ENCODE results near the gene AQP10. TPM values are rescaled to one million over a fixed set of nuclear protein-coding genes. Genes with fewer than 3 reads are reported as not detected.
A peak's percentile ranks its signal among the peaks of the same experiment; 100 is the strongest.
"Not testable (repeated sequence)": the region's sequence is repeated elsewhere in the genome, so short reads cannot be mapped to it uniquely, and the experiment has no call there.

Gene AQP10, protein sequence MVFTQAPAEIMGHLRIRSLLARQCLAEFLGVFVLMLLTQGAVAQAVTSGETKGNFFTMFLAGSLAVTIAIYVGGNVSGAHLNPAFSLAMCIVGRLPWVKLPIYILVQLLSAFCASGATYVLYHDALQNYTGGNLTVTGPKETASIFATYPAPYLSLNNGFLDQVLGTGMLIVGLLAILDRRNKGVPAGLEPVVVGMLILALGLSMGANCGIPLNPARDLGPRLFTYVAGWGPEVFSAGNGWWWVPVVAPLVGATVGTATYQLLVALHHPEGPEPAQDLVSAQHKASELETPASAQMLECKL
- not detected for total RNA-seq

DNA sequence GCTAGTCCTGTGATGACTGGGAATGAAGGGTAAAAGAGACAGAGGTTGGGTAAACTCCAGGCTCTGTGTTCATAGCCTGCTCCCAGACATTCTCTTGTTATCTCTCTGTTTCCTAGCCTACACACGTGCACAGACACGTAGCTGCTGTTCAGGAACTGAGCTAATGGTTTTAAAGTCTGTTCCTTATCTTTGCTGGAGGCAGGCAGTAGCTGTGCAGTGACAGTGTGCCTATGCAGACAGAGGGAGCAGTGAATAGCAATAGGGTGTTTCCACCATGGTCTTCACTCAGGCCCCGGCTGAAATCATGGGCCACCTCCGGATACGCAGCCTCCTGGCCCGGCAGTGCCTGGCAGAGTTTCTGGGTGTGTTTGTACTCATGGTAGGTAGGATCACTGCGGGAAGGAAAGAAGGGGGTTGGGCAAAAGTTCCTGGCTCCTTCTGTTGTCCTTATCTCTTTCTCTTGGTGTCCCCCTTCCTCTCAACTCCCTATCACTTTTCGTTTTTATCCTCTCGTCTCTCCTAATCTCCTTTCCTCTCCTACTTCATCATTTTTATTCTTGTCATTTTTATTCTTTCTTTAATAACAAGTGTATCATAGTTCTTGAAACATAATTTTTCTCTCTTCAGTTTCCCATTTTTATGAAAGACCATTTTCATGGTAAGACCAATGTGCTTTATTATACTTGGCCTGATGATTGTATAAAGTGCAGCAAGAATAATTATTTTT is at the start of gene AQP10:
Gene AQP10, plus strand, starts transcription at position 212 of the 727 bp plus-strand sequence. Its CDS starts 63 bp downstream, at position 275.
- no peaks in the 10 kb centered on the region for H3K36me3 ChIP-seq
- no peak for DNase-seq (ENCODE audit: low spot score in 2 of 2)
- TF ChIP-seq, protein P1, sequence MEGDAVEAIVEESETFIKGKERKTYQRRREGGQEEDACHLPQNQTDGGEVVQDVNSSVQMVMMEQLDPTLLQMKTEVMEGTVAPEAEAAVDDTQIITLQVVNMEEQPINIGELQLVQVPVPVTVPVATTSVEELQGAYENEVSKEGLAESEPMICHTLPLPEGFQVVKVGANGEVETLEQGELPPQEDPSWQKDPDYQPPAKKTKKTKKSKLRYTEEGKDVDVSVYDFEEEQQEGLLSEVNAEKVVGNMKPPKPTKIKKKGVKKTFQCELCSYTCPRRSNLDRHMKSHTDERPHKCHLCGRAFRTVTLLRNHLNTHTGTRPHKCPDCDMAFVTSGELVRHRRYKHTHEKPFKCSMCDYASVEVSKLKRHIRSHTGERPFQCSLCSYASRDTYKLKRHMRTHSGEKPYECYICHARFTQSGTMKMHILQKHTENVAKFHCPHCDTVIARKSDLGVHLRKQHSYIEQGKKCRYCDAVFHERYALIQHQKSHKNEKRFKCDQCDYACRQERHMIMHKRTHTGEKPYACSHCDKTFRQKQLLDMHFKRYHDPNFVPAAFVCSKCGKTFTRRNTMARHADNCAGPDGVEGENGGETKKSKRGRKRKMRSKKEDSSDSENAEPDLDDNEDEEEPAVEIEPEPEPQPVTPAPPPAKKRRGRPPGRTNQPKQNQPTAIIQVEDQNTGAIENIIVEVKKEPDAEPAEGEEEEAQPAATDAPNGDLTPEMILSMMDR (IDR thresholded peaks at IDR 0.05) = no peak
- H3K9me3 ChIP-seq = no peaks in the 10 kb centered on the region
- H3K4me3 ChIP-seq = no peak within 1 kb of the TSS
- no peaks in the 10 kb centered on the region for H3K27me3 ChIP-seq
- H3K27ac ChIP-seq = no peak within 1 kb of the TSS
- no peaks in the 10 kb centered on the region for H3K4me1 ChIP-seq
- intact Hi-C loops (cut with DNase I) = no loop called here

DNA sequence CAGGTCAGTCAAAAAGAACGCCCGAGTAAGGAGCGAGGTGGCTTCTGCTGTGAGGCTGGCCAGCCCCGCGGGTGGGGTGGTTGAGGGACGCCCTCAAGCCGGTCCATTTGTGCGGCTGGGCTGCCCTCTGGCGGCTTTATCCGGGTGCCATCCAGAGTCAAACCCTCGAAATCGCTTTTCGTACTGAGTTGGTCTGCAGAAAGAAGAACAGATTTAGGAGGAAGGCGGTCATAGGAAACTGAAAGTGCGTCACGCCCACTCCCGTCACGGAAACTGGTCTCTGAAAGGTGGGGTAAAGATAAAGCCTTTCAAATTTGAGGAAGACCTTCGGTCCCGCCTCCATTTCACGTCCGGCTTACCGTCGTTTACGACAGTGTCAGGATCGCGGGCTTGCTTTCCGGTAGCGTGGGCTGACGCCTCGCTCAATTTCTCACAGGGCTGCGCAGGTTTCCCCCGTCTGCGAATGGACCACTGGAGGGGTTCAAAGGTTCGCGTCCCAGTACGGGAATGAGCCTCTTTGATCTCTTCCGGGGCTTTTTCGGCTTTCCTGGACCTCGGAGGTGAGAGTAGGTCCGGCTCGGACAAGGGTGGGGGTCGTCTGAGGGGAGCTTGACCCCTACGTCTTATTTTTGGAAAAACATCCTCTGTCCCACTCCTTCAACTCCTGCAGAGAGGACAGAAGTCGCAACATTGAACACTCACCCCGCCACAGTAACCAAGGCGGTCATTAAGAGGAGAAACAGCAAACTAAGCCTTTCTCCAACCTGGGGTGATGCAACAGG is 48.5 kb upstream of the AQP10 start, which contains the start of gene HAX1:
Gene HAX1, plus strand, starts transcription at position 413 of the 782 bp plus-strand sequence. Its CDS starts 95 bp downstream, at position 508.
- peak within 1 kb of the TSS; percentile 81 to 96 for H3K27ac ChIP-seq
- peaks cover 0 to 5% of the 10 kb centered on the region in 2 donors for H3K4me1 ChIP-seq
- H3K36me3 ChIP-seq = peaks cover 44 to 45% of the 10 kb centered on the region in 2 donors
- no peaks in the 10 kb centered on the region for H3K27me3 ChIP-seq
- H3K9me3 ChIP-seq = no peaks in the 10 kb centered on the region
- DNase-seq (ENCODE audit: low spot score in 2 of 2) = peak; percentile 87 to 97
- TF ChIP-seq, protein P1 (IDR thresholded peaks at IDR 0.05) = peak; percentile 75 to 90 (median 89)
- peak within 1 kb of the TSS; percentile 75 to 97 for H3K4me3 ChIP-seq
- intact Hi-C loops (cut with DNase I) = loop anchor here (1.0 to 5.0 kb wide), 8 partner anchors 52 to 326 kb away; partner anchors contain the start of genes DENND4B, RPS27, UBAP2L and UBE2Q1

DNA sequence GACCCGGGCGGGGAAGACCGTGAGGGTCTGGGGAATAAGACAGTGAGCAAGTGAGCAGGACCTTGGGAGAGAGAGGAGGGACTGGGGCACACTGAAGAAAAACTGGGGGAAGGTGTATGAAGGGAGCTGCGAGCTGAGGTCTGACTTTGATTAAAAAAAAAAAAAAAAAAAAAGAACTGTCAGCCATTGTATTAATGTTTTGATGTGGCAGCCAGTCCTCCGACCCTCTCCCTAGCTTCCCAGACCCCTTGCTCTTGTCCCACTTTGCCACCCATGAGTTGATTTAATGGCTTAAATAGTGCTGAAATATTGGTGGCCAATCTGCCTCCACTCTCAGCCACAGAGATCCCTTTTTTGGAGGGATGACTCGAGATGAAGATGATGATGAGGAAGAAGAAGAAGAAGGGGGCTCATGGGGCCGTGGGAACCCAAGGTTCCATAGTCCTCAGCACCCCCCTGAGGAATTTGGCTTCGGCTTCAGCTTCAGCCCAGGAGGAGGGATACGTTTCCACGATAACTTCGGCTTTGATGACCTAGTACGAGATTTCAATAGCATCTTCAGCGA is 47.8 kb upstream of the AQP10 start:
- no peak for DNase-seq (ENCODE audit: low spot score in 2 of 2)
- Histone ChIP-seq H3K9me3 (no peaks in the 10 kb centered on the region), H3K36me3 (peaks cover 42 to 44% of the 10 kb centered on the region in 2 donors), H3K4me1 (peaks cover 0 to 5% of the 10 kb centered on the region in 2 donors), H3K27me3 (no peaks in the 10 kb centered on the region), H3K27ac (peak overlapping the region; percentile 81 to 96), H3K4me3 (peak overlapping the region; percentile 75 to 97)
- intact Hi-C loops (cut with DNase I) = loop anchor here (1.0 to 5.0 kb wide), 8 partner anchors 51 to 327 kb away; partner anchors contain the start of genes DENND4B, RPS27, UBAP2L and UBE2Q1
- TF ChIP-seq, protein P1 (IDR thresholded peaks at IDR 0.05) = no peak

DNA sequence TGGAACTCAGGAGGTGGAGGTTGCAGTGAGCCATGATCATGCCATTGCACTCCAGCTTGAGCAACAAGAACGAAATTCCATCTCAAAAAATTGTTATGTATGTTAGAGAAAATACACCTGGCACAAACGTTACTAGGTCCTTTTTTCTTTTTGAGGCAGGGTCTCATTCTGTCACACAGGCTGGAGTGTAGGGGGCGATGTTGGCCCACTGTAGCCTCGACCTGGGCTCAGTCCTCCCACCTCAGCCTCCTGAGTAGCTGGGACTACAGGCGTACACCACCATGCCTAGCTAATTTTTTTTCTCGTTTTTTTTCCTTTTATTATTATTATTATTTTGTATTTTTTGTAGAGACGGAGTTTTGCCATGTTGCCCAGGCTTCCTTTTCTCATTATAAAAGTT is 44.1 kb upstream of the AQP10 start:
- TF ChIP-seq, protein P1 (IDR thresholded peaks at IDR 0.05) = peak in 1 of 3 experiments; percentile 11
- intact Hi-C loops (cut with DNase I) = no loop called here
- no peak overlapping the region for H3K27ac ChIP-seq

DNA sequence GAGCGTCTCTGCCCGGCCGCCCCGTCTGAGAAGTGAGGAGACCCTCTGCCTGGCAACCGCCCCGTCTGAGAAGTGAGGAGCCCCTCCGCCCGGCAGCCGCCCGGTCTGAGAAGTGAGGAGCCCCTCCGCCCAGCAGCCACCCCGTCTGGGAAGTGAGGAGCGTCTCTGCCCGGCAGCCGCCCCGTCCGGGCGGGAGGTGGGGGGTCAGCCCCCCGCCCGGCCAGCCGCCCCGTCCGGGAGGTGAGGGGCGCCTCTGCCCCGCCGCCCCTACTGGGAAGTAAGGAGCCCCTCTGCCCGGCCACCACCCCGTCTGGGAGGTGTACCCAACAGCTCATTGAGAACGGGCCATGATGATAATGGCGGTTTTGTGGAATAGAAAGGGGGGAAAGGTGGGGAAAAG is 33.3 kb upstream of the AQP10 start:
- H3K27me3 ChIP-seq; H3K4me1 ChIP-seq; DNase-seq (ENCODE audit: low spot score in 2 of 2); H3K36me3 ChIP-seq; H3K9me3 ChIP-seq; H3K27ac ChIP-seq; intact Hi-C loops (cut with DNase I); H3K4me3 ChIP-seq: not testable (repeated sequence)

More for the DNA sequence above, 44.1 kb upstream of the AQP10 start:
- H3K36me3 ChIP-seq = peaks cover 13 to 21% of the 10 kb centered on the region in 2 donors
- H3K9me3 ChIP-seq = no peaks in the 10 kb centered on the region
- no peaks in the 10 kb centered on the region for H3K27me3 ChIP-seq
- peaks cover 0 to 5% of the 10 kb centered on the region in 2 donors for H3K4me1 ChIP-seq
- DNase-seq (ENCODE audit: low spot score in 2 of 2) = no peak
- H3K4me3 ChIP-seq = no peak overlapping the region
